ENCODE results near the gene SIRPG.
A peak's percentile ranks its signal among the peaks of the same experiment; 100 is the strongest.
"Not testable (repeated sequence)": the region's sequence is repeated elsewhere in the genome, so short reads cannot be mapped to it uniquely, and the experiment has no call there.

Gene SIRPG

DNA sequence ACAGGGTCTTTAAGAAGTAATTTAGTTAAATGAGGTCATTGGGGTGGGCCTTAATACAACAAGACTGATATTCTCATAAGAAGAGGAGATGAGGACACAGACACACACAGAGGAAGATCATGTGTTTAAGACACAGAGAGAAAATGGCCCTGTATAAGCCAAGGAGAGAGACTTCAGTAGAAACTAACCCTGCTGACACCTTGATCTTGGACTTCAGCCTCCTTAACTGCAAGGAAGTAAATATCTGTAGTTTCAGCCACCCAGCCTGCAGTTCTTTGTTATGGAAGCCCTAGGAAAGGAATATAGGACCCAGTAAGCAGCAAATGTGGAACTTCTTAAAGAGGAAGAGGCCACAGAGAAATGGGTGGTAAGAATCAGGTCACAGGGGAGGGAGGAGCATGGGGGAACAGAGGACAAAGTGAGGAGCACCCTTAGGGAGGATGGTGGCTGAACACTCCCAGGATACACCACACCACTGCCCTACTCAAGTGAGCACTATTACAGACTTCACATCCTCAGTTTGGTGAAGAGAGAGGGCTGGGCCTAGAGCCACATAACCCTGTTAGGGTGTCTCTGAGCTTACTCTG, 38.5 kb downstream of the SIRPG start:
- no peaks in the 10 kb centered on the region for H3K9me3 Mint-ChIP-seq
- H3K4me1 Mint-ChIP-seq (ENCODE audit: low read depth) = peaks cover 59% of the 10 kb centered on the region
- no peaks in the 10 kb centered on the region for H3K27me3 Mint-ChIP-seq
- no peak overlapping the region for H3K4me3 Mint-ChIP-seq
- no peaks in the 10 kb centered on the region for H3K36me3 Mint-ChIP-seq (ENCODE audit: low read depth)
- DNase-seq = no peak
- peak overlapping the region; percentile 54 for H3K27ac Mint-ChIP-seq

DNA sequence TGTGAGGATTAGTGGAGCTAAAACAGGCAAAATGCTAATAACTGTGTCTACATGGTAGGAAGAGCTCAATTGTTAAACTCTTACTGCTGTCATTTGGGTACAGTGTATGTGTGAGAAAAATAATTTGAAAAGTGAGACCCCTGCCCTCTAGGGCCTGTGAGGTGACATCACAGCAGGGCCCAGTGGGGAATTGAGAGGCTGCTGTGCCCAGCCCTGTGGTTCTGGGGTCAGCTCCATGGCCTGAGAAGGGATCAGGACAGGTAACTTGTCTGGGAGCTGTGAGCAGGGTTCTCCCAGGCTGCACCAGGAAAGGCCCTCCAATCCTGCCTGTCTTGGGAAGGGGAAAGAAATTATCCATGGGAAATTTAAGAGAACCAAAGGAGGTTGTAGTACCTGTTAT, 39.1 kb downstream of the SIRPG start:
- no peaks in the 10 kb centered on the region for H3K36me3 Mint-ChIP-seq (ENCODE audit: low read depth)
- peaks cover 53% of the 10 kb centered on the region for H3K4me1 Mint-ChIP-seq (ENCODE audit: low read depth)
- DNase-seq = no peak
- H3K4me3 Mint-ChIP-seq = no peak overlapping the region
- H3K27me3 Mint-ChIP-seq = no peaks in the 10 kb centered on the region
- H3K9me3 Mint-ChIP-seq = no peaks in the 10 kb centered on the region
- no peak overlapping the region for H3K27ac Mint-ChIP-seq

DNA sequence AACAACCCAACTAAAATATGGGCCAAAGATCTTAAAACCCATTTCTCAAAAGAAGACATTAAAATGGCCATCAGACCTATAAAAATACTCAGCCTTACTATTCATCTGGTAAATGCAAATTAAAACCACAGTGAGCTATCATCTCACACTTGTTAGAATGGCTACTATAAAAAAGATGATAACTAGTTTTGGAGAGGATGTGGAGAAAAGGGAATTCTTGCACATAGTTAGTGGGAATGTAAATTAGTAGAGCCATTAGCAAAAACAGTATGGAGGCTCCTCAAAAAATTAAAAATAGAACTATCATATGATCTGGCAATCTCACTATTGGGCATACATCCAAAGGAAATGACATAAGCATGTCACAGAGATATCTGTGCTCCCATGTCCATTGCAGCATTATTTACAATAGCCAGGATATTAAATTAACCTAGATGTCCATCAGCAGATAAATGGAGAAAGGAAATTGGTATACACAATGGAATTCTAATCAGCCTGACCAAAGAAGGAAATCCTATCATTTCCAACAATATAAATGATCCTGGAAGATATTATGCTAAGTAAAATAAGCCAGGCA, 40.6 kb downstream of the SIRPG start:
- Mint-ChIP-seq H3K4me3 (no peak overlapping the region), H3K27me3 (no peaks in the 10 kb centered on the region), H3K27ac (no peak overlapping the region), H3K9me3 (no peaks in the 10 kb centered on the region), H3K36me3 (ENCODE audit: low read depth) (no peaks in the 10 kb centered on the region), H3K4me1 (ENCODE audit: low read depth) (peaks cover 38% of the 10 kb centered on the region)
- no peak for DNase-seq

DNA sequence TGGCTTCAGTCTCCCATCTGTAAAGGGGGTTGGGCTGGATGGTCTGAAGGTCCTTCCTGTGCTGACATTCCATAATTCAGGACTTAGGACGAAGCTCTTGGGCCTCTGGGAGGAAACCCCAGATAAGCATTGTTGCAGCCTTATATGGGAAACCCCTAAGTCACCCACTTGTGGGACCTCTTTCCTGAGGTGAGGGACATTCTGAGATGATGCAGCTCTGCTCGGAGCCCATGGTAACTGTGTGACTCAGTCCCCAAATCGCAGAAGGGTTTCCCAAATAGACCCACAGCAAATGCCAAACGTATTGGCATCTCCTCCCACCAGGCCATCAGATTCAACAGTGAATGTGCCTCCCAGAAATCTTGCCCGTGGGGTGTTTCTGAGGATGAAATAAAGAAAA, 47.2 kb downstream of the SIRPG start:
- not testable (repeated sequence) for H3K4me3 Mint-ChIP-seq; H3K36me3 Mint-ChIP-seq (ENCODE audit: low read depth); H3K9me3 Mint-ChIP-seq; H3K27ac Mint-ChIP-seq; H3K27me3 Mint-ChIP-seq; DNase-seq; H3K4me1 Mint-ChIP-seq (ENCODE audit: low read depth)

DNA sequence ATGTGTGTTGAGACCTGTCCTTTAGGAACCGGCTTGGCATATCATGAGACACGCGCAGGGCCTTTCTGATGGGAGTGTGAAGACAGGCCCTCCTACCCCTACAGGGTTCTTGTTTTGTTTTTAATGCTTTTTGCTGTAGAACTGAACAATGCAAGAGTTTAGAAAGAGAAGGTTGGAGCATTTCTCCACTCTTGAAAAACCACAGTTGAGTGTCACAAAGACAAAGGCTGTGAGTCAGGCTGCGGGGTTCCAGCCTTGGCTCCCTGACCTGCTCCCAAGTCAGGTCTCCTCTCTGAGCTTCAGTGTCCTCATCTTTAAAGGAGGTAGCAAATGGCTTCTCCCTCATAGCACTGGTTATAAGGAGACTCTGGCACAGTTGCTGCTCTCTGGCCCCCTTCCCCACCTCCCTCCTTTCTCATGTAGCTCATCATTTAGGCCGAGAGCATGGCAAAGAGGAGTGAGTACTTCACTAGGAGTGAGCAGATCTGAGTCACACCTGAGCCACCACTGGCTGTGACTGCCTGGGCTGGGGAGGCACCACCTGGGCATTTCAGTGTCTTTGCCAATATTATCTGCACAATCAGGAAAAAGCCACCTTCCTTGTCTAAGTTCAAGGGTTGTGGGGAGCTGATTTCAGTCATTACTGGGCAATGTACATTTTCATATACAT, 48.8 kb downstream of the SIRPG start:
- H3K36me3 Mint-ChIP-seq (ENCODE audit: low read depth); H3K27ac Mint-ChIP-seq; H3K27me3 Mint-ChIP-seq; H3K4me1 Mint-ChIP-seq (ENCODE audit: low read depth); H3K9me3 Mint-ChIP-seq; H3K4me3 Mint-ChIP-seq; DNase-seq: not testable (repeated sequence)

DNA sequence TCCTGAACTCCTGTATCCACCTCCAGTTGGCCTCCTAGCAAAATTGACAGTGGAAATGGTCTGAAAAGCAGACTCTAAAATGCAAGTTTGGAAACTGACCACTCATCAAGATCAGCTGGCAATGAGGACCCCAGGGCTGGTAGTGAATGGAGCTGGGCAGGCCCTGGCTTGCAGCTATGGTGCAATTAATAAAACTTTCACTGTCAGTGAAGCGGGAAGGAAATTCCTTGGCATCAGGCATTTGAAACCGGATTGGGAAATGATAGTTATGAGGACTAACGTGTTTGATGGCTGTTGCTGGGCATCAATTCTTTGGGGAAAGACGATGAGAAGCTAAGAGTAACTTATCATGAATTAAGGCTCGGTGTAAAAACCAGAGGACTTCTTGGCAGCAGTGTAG, 56.8 kb downstream of the SIRPG start:
- no peaks in the 10 kb centered on the region for H3K36me3 Mint-ChIP-seq (ENCODE audit: low read depth)
- H3K27ac Mint-ChIP-seq = no peak overlapping the region

DNA sequence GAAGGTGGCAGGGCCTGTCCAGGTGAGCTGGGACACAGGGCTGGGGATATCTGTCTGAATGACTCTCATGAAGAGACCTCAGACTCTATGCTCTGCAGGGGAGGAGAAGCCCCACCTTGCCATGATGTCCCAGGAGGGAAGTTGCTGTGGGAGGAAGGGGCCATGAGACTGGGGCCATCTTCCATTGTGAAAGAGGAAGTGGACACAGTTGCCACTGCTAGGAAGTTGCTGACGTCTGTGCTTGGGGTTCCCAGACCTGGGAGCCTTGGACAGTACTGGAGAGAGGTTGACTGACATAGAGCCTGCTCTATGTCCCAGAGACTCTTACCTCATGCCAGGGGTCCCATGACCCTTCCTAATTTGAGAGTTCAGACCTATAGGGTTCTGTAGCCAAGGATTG, 62.2 kb downstream of the SIRPG start:
- no peak for DNase-seq
- no peaks in the 10 kb centered on the region for H3K27me3 Mint-ChIP-seq
- H3K9me3 Mint-ChIP-seq = no peaks in the 10 kb centered on the region
- no peak overlapping the region for H3K27ac Mint-ChIP-seq
- H3K4me1 Mint-ChIP-seq (ENCODE audit: low read depth) = no peaks in the 10 kb centered on the region
- H3K4me3 Mint-ChIP-seq = no peak overlapping the region
- no peaks in the 10 kb centered on the region for H3K36me3 Mint-ChIP-seq (ENCODE audit: low read depth)

More for the DNA sequence above, 56.8 kb downstream of the SIRPG start:
- no peak overlapping the region for H3K4me3 Mint-ChIP-seq
- H3K9me3 Mint-ChIP-seq = no peaks in the 10 kb centered on the region
- no peak for DNase-seq
- H3K27me3 Mint-ChIP-seq = no peaks in the 10 kb centered on the region
- no peaks in the 10 kb centered on the region for H3K4me1 Mint-ChIP-seq (ENCODE audit: low read depth)

DNA sequence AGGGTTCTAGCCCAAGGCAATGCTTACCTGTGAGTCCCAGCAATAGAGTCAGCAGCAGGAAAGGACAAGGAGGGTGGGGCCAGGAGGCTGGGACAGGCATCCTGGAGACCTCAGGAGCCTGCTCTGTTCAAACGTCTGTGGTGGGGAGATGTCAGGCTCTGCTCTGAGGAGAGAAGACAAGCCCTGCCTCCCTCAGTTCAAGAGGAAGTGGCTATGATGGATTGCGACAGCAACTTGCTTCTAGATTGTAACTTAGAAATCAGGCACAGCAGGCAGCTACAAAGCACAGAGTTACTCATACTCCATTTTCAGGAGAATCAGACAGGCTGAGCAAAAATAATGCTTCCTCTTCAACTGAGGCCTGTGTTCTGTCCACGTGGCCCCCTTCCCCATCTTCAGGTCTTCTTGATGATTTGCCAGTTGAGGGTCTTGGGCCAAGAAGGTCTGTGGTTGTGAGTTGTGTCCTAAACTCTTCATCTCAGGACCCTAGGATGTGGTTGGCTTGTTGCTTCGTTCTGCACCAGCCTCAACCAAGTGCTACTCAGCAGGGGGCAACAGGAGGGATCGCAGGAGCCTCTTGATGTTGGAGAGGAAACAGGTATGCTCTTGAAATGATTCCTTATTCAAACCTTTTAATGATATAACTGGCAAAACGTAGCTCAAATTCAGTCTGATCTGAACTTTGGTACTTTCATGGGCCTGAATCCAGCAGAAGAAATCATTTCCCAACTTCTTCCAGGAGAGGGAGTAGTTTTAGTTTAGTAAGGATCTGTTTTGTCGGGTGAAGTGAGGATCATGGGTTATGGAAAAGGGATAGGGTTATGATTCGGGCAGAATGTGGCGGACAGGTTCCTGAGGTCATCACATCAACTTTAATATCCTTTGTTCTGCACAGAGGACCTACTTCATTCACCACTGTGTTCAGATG, 68.8 kb downstream of the SIRPG start:
- H3K4me1 Mint-ChIP-seq (ENCODE audit: low read depth) = no peaks in the 10 kb centered on the region
- DNase-seq = no peak
- no peaks in the 10 kb centered on the region for H3K36me3 Mint-ChIP-seq (ENCODE audit: low read depth)
- no peaks in the 10 kb centered on the region for H3K9me3 Mint-ChIP-seq
- no peaks in the 10 kb centered on the region for H3K27me3 Mint-ChIP-seq
- no peak overlapping the region for H3K4me3 Mint-ChIP-seq
- no peak overlapping the region for H3K27ac Mint-ChIP-seq

DNA sequence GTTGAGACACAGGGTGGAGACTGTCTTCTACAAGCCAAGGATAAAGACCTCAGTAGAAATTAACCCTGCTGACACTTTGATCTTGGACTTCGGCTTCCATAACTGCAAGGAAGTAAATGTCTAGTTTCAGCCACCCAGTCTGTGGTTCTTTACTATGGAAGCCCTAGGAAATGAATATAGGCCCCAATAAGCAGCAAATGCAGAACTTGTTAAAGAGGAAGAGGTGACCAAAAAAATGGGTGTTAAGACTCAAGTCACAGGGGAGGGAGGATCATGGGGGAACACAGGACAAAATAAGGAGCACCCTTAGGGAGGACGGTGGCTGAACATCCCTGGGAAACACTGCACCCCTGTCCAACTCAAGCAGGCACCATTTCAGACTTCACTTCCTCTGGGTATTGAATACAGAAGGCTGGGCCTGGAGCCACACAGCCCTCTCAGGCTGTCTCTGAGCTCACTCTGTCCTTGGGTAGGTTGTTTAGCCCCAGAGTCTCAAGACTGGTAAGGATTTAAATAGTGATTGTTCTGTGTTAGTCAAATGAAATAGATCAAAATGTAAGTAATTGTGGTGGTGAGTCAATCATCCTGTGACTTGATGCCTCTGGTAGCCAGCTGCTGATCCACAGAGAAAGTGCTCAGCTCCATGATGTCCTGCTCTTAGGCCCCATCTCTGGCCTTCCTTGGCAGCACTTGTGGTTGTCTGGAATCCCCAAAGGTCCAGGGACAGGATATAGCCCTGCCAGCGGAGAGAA, 69.6 kb downstream of the SIRPG start:
- no peaks in the 10 kb centered on the region for H3K27me3 Mint-ChIP-seq
- no peaks in the 10 kb centered on the region for H3K4me1 Mint-ChIP-seq (ENCODE audit: low read depth)
- no peaks in the 10 kb centered on the region for H3K36me3 Mint-ChIP-seq (ENCODE audit: low read depth)
- no peak overlapping the region for H3K27ac Mint-ChIP-seq
- DNase-seq = no peak
- no peaks in the 10 kb centered on the region for H3K9me3 Mint-ChIP-seq
- no peak overlapping the region for H3K4me3 Mint-ChIP-seq

DNA sequence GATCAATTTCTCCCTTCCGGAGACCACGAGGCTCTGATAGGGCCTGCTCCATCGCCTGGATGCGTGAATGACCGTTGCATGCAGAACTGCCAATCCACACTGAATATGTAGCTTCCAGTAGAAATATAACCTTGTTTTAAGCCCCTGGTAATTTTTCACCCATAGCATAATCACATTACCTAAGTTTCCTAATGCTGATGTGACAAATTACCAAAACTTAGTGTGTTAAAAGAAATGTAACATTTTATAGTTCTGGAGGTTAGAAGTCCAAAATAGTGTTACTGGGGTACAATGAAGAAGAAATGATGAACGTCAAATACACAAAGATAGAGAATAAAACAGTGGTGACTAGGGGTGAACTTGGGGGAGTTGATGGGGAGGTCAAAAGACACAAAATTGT, 78.1 kb downstream of the SIRPG start:
- Mint-ChIP-seq H3K36me3 (ENCODE audit: low read depth) (peaks cover 5% of the 10 kb centered on the region), H3K9me3 (no peaks in the 10 kb centered on the region), H3K4me3 (no peak overlapping the region), H3K27me3 (no peaks in the 10 kb centered on the region), H3K27ac (no peak overlapping the region), H3K4me1 (ENCODE audit: low read depth) (peaks cover 10% of the 10 kb centered on the region)
- no peak for DNase-seq

Data from activated T-cell treated with anti-CD3 and anti-CD28 coated beads, Interleukin-2, amount 50 U/mL, for 24 hours (primary cell).